K562 (cell line): ENCODE data around the gene CCNC. TPM values are rescaled to one million over a fixed set of nuclear protein-coding genes. Genes with fewer than 3 reads are reported as not detected.

Source experiments
- ATAC-seq: fragments of 200-7000 bp; cut with Tn5 transposase; 3 replicates; pipeline ENCODE4 v1.9.1; 2020; ENCODE audit warnings: moderate library complexity
- BruUV-seq: library from RNA; stranded (reverse); fragments of 400-500 nt; replicated peaks from 2 replicates; lab custom pipeline; 2021; lab: Mats Ljungman, UMichigan
- CTCF ChIA-PET: fragments of 300-600 bp; formaldehyde crosslinking; extraction: SDS; loops from one replicate; lab custom pipeline; 2021; ENCODE audit warnings: low intra/inter-chr PET ratio; lab: Yijun Ruan, JAX
- POLR2A ChIA-PET: fragments of 300-600, 350-650 bp; sonication (Branson Sonifier 250); formaldehyde crosslinking; extraction: SDS; loops from one replicate; lab custom pipeline; 2021; ENCODE audit warnings: antibody characterized with exemption, inconsistent platforms; lab: Yijun Ruan, JAX
- DNase-seq, 4 experiments: peaks; one replicate each; pipeline versions ENCODE4 v3.0.0 to v3.0.0-alpha.2; 2011 to 2018; ENCODE audit warnings: low spot score in 3 of 4, mixed read lengths in 3 of 4; ENCODE audit errors: extremely low read depth in 1 of 4
- FAIRE-seq: peaks from 2 replicates; lab custom pipeline; 2011; peaks lifted over from hg19 to GRCh38; lab: Jason Lieb, UNC
- H2AFZ ChIP-seq: 2 replicates; pipeline ENCODE4 v1.6.0; 2011; ENCODE audit warnings: low read depth, low read length, control low read depth, inconsistent platforms
- H3K27ac ChIP-seq: fragments of 200-600 bp; 3 replicates; pipeline ENCODE4 v1.8.0; 2011; ENCODE audit warnings: low read depth, mild to moderate bottlenecking, control low read depth, inconsistent platforms, low read length, moderate library complexity, mixed read lengths; ENCODE audit errors: extremely low read depth
- H3K27me3 ChIP-seq, 2 experiments: fragments of 300-600 bp in 1 of 2; 2 replicates in 1 of 2; 3 replicates in 1 of 2; pipeline versions ENCODE4 v1.6.0 to v1.8.0; 2011; ENCODE audit warnings: inconsistent platforms in 2 of 2, low read length in 2 of 2, mild to moderate bottlenecking in 1 of 2, mixed read lengths in 1 of 2, moderate library complexity in 1 of 2; ENCODE audit not compliant: control insufficient read depth in 2 of 2, insufficient read depth in 2 of 2
- H3K36me3 ChIP-seq: fragments of 300-600 bp; 3 replicates; pipeline ENCODE4 v1.8.0; 2011; ENCODE audit warnings: mild to moderate bottlenecking, low read length, inconsistent platforms; ENCODE audit not compliant: control insufficient read depth, insufficient read depth
- H3K4me1 ChIP-seq, 2 experiments: fragments of 200-600 bp in 1 of 2; replicated peaks in 1 of 2; 2 replicates in 1 of 2; 3 replicates in 1 of 2; pipeline versions ENCODE4 v1.5.1 to v1.8.0; 2011; ENCODE audit warnings: inconsistent platforms in 2 of 2, low read length in 2 of 2, mild to moderate bottlenecking in 1 of 2, mixed read lengths in 1 of 2, moderate library complexity in 1 of 2; ENCODE audit not compliant: control insufficient read depth in 2 of 2, insufficient read depth in 2 of 2
- H3K4me2 ChIP-seq: 2 replicates; pipeline ENCODE4 v1.6.1; 2011; ENCODE audit warnings: low read length, control low read depth, inconsistent platforms, mixed read lengths; ENCODE audit not compliant: insufficient read depth
- H3K4me3 ChIP-seq: fragments of 200-600 bp; sonication (generic), shearing (Covaris generic); 2 replicates; pipeline ENCODE4 v1.5.1; 2016; ENCODE audit warnings: control low read depth, inconsistent platforms
- H3K79me2 ChIP-seq: fragments of 200-600 bp; 3 replicates; pipeline ENCODE4 v1.8.0; 2011; ENCODE audit warnings: low read length, inconsistent platforms; ENCODE audit not compliant: control insufficient read depth, insufficient read depth
- H3K9ac ChIP-seq, 2 experiments: 2 replicates each; pipeline versions ENCODE4 v1.6.0 to v1.6.1; 2011; ENCODE audit warnings: low read depth in 2 of 2, low read length in 2 of 2, control low read depth in 1 of 2, inconsistent platforms in 1 of 2, mild to moderate bottlenecking in 1 of 2, mixed read lengths in 1 of 2; ENCODE audit not compliant: insufficient read depth in 1 of 2
- H3K9me1 ChIP-seq: one replicate; pipeline ENCODE4 v1.6.0; 2011; ENCODE audit warnings: inconsistent platforms, mild to moderate bottlenecking, low read length, moderate library complexity; ENCODE audit not compliant: control insufficient read depth, insufficient read depth
- H3K9me3 ChIP-seq: replicated peaks from 2 replicates; pipeline ENCODE4 v1.5.1; 2011; ENCODE audit warnings: low read depth, low read length, inconsistent platforms; ENCODE audit not compliant: control insufficient read depth, insufficient read depth
- H4K20me1 ChIP-seq: replicated peaks from 2 replicates; pipeline ENCODE4 v1.6.1; 2011; ENCODE audit warnings: low read length, inconsistent platforms, mixed read lengths; ENCODE audit not compliant: control insufficient read depth, insufficient read depth
- HLTF ChIP-seq: fragments of 450-650 bp; IDR thresholded peaks from 2 replicates; pipeline ENCODE4 v1.6.1; 2016
- KHSRP ChIP-seq: fragments of 450-650 bp; IDR thresholded peaks from 2 replicates; pipeline ENCODE4 v1.6.1; 2017
- WGBS: fragments of 100-300 bp; shearing (Covaris generic); methylation state at CpG from one replicate; pipeline ENCODE4 v1.1.6; 2016; ENCODE audit warnings: low coverage, mixed read lengths; ENCODE audit not compliant: insufficient coverage; ENCODE audit errors: missing lambda C conversion rate; 5-methylcytosine and 5-hydroxymethylcytosine counted together
- in situ Hi-C: fragments of 300-500 bp; cut with MboI; formaldehyde crosslinking; loops from 4 replicates; pipeline ENCODE4 v1.15.0; 2018; ENCODE audit warnings: inconsistent platforms, mixed read lengths
- intact Hi-C: fragments of 100-400 bp; cut with micrococcal nuclease; formaldehyde crosslinking; loops from 2 replicates; pipeline ENCODE4 v1.14.2; 2022
- polyA plus RNA-seq, 8 experiments: library from polyadenylated mRNA; depleted of rRNA in 4 of 8; stranded (reverse) in 5 of 8; unstranded in 3 of 8; fragments of >200 nt; fragmentation: Nextera tagmentation in 2 of 8; fragmentation: Illumina TruSeq in 1 of 8; extraction: Ambion mirVana in 2 of 8; extraction: Trizol in 1 of 8; gene quantifications; 2 replicates each; pipeline versions ENCODE4 v1.2.1 to v1.2.3, GENCODE V29; 2011 to 2014; ENCODE audit warnings: inconsistent platforms in 1 of 8, missing spikeins in 1 of 8
- total RNA-seq, 7 experiments: library from RNA; depleted of rRNA in 6 of 7; stranded (reverse); fragments of >200 nt in 6 of 7; fragmentation: Illumina TruSeq in 2 of 7; extraction: Trizol in 2 of 7; gene quantifications; 2 replicates each; pipeline versions ENCODE4 v1.2.1 to v1.2.3, GENCODE V29; 2011 to 2021; ENCODE audit warnings: low replicate concordance in 1 of 7
- TF ChIP-seq, protein P1 (sequence below), 2 experiments: fragments of 450-650 bp in 1 of 2; sonication (generic) in 1 of 2; formaldehyde crosslinking in 1 of 2; IDR thresholded peaks in 1 of 2; conservative IDR thresholded peaks in 1 of 2; 2 replicates each; pipeline versions ENCODE4 v1.6.1 to v1.8.1; 2016 to 2023; ENCODE audit warnings: mild to moderate bottlenecking in 2 of 2, moderate library complexity in 2 of 2, inconsistent platforms in 1 of 2, missing genetic modification reagents in 1 of 2

Gene CCNC
- total and polyA plus RNA-seq, 9 of the 15 experiments (the other 6 are each of a cell fraction or from before 2014, with no cell fraction given): 68.7 to 177 (median 99.6) TPM

DNA sequence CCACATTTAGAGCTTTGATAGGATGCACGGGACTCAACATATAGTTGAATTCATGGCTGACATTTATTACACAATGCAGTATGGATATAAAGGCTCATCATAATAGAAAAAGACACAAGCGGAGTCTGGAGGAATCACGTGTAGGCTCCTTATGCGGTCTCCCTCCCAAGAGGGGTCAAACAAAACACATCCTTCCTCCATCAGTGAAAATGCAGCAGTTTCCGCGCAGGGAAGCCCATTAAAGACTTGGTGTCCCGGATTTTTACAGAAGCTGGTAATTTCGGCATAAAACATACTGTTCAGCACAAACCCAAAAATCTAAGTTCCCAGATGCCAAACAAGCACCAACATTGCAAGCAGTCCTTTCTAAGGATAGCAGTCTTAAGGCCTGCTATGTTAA is 54.4 kb downstream of the CCNC start (continued):
- no peak for TF ChIP-seq KHSRP

DNA sequence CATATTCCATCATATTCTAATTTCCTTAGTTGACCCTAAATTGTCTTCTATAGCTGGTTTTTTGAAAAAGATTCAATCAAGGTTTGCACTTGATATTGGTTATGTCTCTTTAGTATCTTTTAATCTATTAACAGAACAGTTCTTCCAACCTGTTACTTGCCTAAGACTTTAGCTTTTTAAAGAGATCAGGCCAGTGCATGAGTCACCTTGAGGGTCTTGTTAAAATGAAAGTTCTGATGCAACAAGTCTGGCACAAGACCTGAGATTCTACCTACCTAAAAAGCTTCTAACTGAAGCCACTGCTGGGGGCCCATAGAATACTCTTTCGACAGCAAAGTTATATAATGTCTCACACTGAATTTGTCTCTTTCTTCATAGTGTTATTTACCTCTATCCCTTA is 56.4 kb downstream of the CCNC start:
- H4K20me1 ChIP-seq: no peaks in the 10 kb centered on the region
- H3K4me3 ChIP-seq: no peak overlapping the region
- DNase-seq (no peak), ATAC-seq (no peak), FAIRE-seq (no peak)
- no peaks in the 10 kb centered on the region for H3K27me3 ChIP-seq
- peaks cover 3 to 11% of the 10 kb centered on the region in 2 experiments; a peak in 2 of 5 replicates for H3K4me1 ChIP-seq
- H3K36me3 ChIP-seq: peaks cover 33% of the 10 kb centered on the region
- peak overlapping the region in 1 of 2 experiments; percentile 86; a peak in 1 of 4 replicates for H3K9ac ChIP-seq
- TF ChIP-seq, protein P1, sequence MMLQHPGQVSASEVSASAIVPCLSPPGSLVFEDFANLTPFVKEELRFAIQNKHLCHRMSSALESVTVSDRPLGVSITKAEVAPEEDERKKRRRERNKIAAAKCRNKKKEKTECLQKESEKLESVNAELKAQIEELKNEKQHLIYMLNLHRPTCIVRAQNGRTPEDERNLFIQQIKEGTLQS (IDR thresholded peaks at IDR 0.05): peak; percentile 50; the same call in 1 of the 2 replicates
- TF ChIP-seq, protein P1 (CRISPR knock-in tag; conservative IDR thresholded peaks at IDR 0.05): no peak
- TF ChIP-seq HLTF: no peak
- ChIA-PET CTCF (no interaction called here), POLR2A (interaction anchor here (0.6 to 1.4 kb wide), 4 partner anchors 10 to 110 kb away, joined by 3 to 4 read pairs (median 3); partner anchors contain the start of gene CCNC)
- no TSS peak for BruUV-seq
- intact Hi-C loops: no loop called here
- no peaks in the 10 kb centered on the region for H3K9me1 ChIP-seq
- peak overlapping the region; percentile 47; the same call in 2 of the 3 replicates for H3K27ac ChIP-seq
- in situ Hi-C loops: no loop called here
- 79% methylated on average over 1 of the region's 1 CpG for WGBS
- no peak overlapping the region for H2AFZ ChIP-seq
- H3K4me2 ChIP-seq: peak overlapping the region; percentile 94; the same call in 1 of the 2 replicates
- peaks cover 54% of the 10 kb centered on the region for H3K79me2 ChIP-seq
- no peaks in the 10 kb centered on the region for H3K9me3 ChIP-seq
